HepG2 (cell line): ENCODE measurements around the gene TRIP4. TPM values are rescaled to one million over a fixed set of nuclear protein-coding genes. Genes with fewer than 3 reads are reported as not detected.

Experiments used
- ARID4A ChIP-seq: sonication (generic); formaldehyde crosslinking; IDR thresholded peaks from 2 replicates; pipeline ENCODE4 v1.5.0; 2020; ENCODE audit warnings: mild to moderate bottlenecking, missing genetic modification reagents, borderline replicate concordance
- GTF3A ChIP-seq: sonication (generic); formaldehyde crosslinking; conservative IDR thresholded peaks from 2 replicates; pipeline ENCODE4 v1.4.0; 2020; ENCODE audit warnings: mild to moderate bottlenecking, missing genetic modification reagents
- HNRNPL ChIP-seq: fragments of 200-400 bp; formaldehyde crosslinking; IDR thresholded peaks from 2 replicates; pipeline ENCODE4 v1.6.1; 2017; ENCODE audit warnings: mild to moderate bottlenecking, low read depth, low read length
- POLR2AphosphoS5 ChIP-seq: IDR thresholded peaks from 2 replicates; pipeline ENCODE4 v1.6.1; 2012; ENCODE audit warnings: low read depth, low read length
- RAD51 ChIP-seq: fragments of 450-650 bp; IDR thresholded peaks from 2 replicates; pipeline ENCODE4 v1.6.1; 2016; ENCODE audit warnings: borderline replicate concordance
- RERE ChIP-seq: IDR thresholded peaks from 2 replicates; pipeline ENCODE4 v1.6.1; 2016; ENCODE audit warnings: low read depth, missing genetic modification reagents, missing compliant biosample characterization
- STAG1 ChIP-seq: sonication (generic); formaldehyde crosslinking; IDR thresholded peaks from 2 replicates; pipeline ENCODE4 v1.4.0; 2020; ENCODE audit warnings: missing genetic modification reagents
- THAP7 ChIP-seq: sonication (generic); formaldehyde crosslinking; IDR thresholded peaks from 2 replicates; pipeline ENCODE4 v1.8.1; 2023; ENCODE audit warnings: mild to moderate bottlenecking, missing genetic modification reagents
- TRIM24 ChIP-seq: sonication (generic); formaldehyde crosslinking; IDR thresholded peaks from 2 replicates; pipeline ENCODE4 v1.8.0; 2022; ENCODE audit warnings: mild to moderate bottlenecking, missing genetic modification reagents
- ZNF136 ChIP-seq: sonication (generic); formaldehyde crosslinking; IDR thresholded peaks from 2 replicates; pipeline ENCODE4 v1.8.1; 2022; ENCODE audit warnings: low read depth, mild to moderate bottlenecking, moderate library complexity, missing genetic modification reagents
- ZNF333 ChIP-seq: sonication (generic); formaldehyde crosslinking; IDR thresholded peaks from 2 replicates; pipeline ENCODE4 v1.4.0; 2020; ENCODE audit warnings: mild to moderate bottlenecking, missing genetic modification reagents, borderline replicate concordance
- ZNF414 ChIP-seq: sonication (generic); formaldehyde crosslinking; IDR thresholded peaks from 2 replicates; pipeline ENCODE4 v1.5.0; 2020; ENCODE audit warnings: missing genetic modification reagents
- ZNF430 ChIP-seq: sonication (generic); formaldehyde crosslinking; IDR thresholded peaks from 2 replicates; pipeline ENCODE4 v1.9.0; 2021; ENCODE audit warnings: mild to moderate bottlenecking, missing genetic modification reagents
- ZNF605 ChIP-seq: sonication (generic); formaldehyde crosslinking; IDR thresholded peaks from 2 replicates; pipeline ENCODE4 v1.8.0; 2022; ENCODE audit warnings: mild to moderate bottlenecking, missing genetic modification reagents
- ZNF800 ChIP-seq: sonication (generic); formaldehyde crosslinking; IDR thresholded peaks from 2 replicates; pipeline ENCODE4 v1.4.0; 2020; ENCODE audit warnings: missing genetic modification reagents
- ZSCAN29 ChIP-seq: sonication (generic); formaldehyde crosslinking; conservative IDR thresholded peaks from 2 replicates; pipeline ENCODE4 v1.4.0; 2020; ENCODE audit warnings: mild to moderate bottlenecking, missing genetic modification reagents
- polyA plus RNA-seq, 8 experiments: library from polyadenylated mRNA; depleted of rRNA in 3 of 8; stranded (reverse) in 7 of 8; unstranded in 1 of 8; fragments of >200 nt; fragmentation: Illumina TruSeq in 4 of 8; extraction: Trizol in 4 of 8; gene quantifications; 2 replicates each; pipeline versions ENCODE4 v1.2.1 to v1.2.3, GENCODE V29; 2011 to 2016; ENCODE audit warnings: low read depth in 4 of 8, missing spikeins in 1 of 8, mixed read lengths in 1 of 8; ENCODE audit not compliant: insufficient read depth in 1 of 8
- total RNA-seq, 5 experiments: library from RNA; depleted of rRNA; stranded (reverse); fragments of >200 nt; fragmentation: Illumina TruSeq; extraction: Trizol; gene quantifications; 2 replicates each; pipeline ENCODE4 v1.2.3, GENCODE V29; 2016; ENCODE audit warnings: low read depth in 1 of 5

TRIP4 gene
- total and polyA plus RNA-seq, 2 of the 13 experiments (the other 11 are each of a cell fraction or from before 2014, with no cell fraction given): 7.1 to 11.8 TPM

GRCh38 chr15:64460206-64460723, 72.6 kb downstream of the TRIP4 start, which contains the start of gene ZNF609 (continued):
- TF ChIP-seq ZNF800 (CRISPR knock-in tag) (peak; percentile 28; the same call in 1 of the 2 replicates), ARID4A (CRISPR knock-in tag) (peak; percentile 71; the same call in 1 of the 2 replicates), STAG1 (CRISPR knock-in tag) (peak; percentile 41), THAP7 (no peak), ZNF414 (CRISPR knock-in tag) (no peak), RAD51 (no peak), ZNF430 (CRISPR knock-in tag) (peak; percentile 54; the same call in 1 of the 2 replicates), HNRNPL (no peak), RERE (CRISPR knock-in tag) (no peak), POLR2AphosphoS5 (0 out of 2 replicates have a peak, but pooled peaks have one; percentile 21), TRIM24 (no peak), ZNF333 (no peak), GTF3A (CRISPR knock-in tag) (0 out of 2 replicates have a peak, but pooled peaks have one; percentile 54), ZNF136 (CRISPR knock-in tag) (no peak), ZNF605 (CRISPR knock-in tag) (peak; percentile 20; the same call in 1 of the 2 replicates), ZSCAN29 (CRISPR knock-in tag) (peak; percentile 80; the same call in 1 of the 2 replicates)
